Inflammatory macrophage treated with lipopolysaccharide for 4 hours (primary cell): ENCODE results near the gene CCL4.
"Not testable (repeated sequence)": the region's sequence is repeated elsewhere in the genome, so short reads cannot be mapped to it uniquely, and the experiment has no call there.

ENCODE experiments used
- DNase-seq: peaks from one replicate; pipeline ENCODE4 v3.0.0-alpha.2; 2020

The CCL4 gene

GRCh38 chr17:36118477-36119353 is 15.1 kb downstream of the CCL4 start:
- no peak for DNase-seq

DNA sequence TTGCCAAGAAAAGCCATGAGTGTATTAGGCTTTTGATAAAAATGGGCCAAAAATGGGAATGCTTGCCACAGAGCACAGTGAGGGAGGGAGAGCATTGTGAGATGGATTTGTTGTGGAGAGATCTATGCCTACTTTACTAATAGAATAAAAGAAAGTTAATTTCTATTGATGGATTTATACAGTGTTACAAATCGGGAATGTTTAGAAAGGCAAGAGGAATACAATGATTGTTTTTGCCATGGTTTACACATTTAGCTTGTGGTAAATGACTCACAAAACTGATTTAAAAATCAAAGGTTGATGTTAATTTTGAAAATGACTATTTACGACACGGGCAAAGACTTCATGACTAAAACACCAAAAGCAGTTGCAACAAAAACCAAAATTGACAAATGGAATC is 16.6 kb downstream of the CCL4 start:
- no peak for DNase-seq

GRCh38 chr17:36121099-36121498 is 17.5 kb downstream of the CCL4 start:
- DNase-seq, result not testable (repeated sequence)

- no peak for DNase-seq
These were observed 19.8 kb downstream of the CCL4 start for GRCh38 chr17:36123431-36123830.

DNA sequence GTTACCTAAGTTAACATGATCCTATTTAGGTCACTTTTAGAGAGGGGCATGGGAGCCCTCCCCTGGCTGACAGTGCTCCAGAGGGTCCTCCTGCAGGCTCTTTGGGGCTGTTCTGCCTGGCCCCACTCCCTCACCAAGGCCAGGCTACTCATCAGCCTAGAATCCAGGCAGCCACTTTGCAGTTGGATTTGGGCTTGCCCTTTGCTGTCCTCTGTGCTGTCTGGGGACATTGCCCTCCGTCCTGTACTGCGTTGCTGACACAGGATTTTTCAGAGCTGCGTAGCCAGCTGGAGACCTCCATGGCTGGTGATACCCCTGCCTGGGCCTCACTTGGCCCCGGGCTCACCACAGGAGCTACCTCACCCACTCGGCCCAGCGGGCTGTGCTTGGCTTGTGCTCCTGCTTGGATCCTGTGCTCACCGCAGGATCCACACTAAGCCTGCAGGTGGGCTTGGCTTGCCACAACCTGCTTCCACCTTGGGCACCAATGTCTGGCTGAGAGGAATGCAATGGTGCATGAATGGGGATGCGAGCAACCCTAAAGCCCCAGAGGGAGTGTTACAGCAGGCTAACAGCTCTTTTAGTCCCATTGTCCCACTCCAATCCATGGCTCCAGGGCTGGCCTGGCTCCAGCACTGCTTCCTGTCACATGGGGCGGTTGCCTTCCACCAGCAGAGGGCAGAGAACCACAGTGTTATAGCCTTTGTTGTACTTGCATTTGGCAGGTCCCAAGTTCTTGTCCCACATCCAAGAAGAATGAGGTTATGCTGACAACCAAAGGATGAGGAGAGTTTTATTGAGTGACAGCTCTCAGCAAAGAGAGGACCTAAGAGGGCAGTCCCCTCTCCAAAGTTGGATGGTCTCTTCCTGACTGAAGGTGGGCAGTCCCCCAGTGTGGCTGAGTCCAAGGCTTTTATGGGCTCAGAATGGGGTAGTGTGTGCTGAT is 21.5 kb downstream of the CCL4 start:
- DNase-seq, result no peak

DNA sequence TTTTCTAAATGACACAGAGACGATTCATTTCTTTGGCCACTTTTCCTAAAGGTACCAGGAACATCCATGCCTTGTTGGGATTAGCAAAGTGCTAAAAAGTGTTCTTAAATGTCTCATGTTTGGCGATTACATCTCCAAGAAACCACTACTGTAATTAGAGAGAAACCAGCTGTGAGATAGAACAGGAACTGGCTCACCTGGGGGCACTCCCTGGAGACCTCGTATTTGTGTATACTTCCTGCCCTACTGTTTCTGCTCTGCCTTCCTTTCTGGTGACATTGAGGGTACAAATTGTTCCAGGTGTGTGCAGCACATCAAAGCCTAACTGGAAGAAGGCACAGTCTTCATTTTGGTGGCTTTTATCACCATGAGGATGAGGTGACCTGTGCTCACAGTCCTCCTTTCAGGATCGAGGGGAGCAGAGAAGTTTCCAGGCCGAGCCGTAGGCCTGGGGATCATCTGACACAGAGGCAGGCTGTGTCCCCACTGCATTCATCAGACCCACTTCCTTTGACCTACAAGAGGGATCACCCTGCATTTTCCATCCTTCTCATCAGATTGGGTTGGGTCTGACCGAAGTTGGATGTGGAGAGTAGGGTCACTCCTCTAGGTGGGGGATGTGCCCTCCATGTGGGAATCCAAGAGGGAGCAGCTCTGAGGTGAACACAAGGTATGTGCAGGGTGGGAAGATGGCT is 23.7 kb downstream of the CCL4 start:
- DNase-seq, result no peak

- peak; percentile 52 for DNase-seq
These were observed 24.3 kb downstream of the CCL4 start for GRCh38 chr17:36127911-36128310.

GRCh38 chr17:36128411-36128978 is 24.9 kb downstream of the CCL4 start:
- no peak for DNase-seq

GRCh38 chr17:36129616-36130015 is 26.0 kb downstream of the CCL4 start:
- no peak for DNase-seq

DNA sequence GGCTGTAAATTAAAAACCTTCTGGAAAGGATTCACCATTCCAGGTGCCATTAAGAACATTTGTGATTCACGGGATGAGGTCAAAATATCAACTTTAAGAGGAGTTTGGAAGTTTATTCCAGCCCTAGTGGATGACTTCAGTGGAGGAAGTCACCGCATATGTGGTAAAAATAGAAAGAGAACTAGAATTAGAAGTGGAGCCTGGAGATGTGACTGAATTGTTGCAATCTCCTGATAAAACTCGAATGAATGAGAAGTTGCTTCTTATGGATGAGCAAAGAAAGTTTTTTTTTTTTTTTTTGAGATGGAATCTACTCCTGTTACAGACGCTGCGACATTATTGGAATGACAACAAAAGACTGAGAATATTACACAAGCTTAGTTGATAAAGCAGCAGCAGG is 26.7 kb downstream of the CCL4 start:
- peak; percentile 72 for DNase-seq

- DNase-seq, result peak; percentile 95
These were observed 27.8 kb downstream of the CCL4 start for GRCh38 chr17:36131421-36131820.

- DNase-seq, result no peak
These were observed 28.3 kb downstream of the CCL4 start for GRCh38 chr17:36131931-36132330.

DNA sequence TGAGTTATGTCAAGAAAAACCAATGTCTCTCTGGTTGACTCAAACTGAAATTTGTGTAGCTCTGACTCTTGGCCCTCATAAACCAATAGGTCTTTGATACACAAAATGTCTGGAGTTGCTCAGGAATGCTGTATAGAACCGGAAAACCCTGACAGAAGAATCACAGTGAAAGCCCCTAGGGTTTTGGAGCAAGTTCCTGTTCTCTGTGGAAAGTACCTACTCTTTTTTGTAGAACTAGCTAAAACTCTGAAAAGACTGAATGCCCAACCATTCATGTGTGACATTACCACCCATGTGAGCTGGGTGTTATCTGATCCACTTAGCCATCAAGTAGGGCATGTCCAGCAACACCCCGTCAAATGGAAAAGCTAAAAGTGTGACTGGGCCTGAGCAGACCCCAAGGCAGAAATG is 28.8 kb downstream of the CCL4 start:
- DNase-seq, result peak; percentile 74

DNA sequence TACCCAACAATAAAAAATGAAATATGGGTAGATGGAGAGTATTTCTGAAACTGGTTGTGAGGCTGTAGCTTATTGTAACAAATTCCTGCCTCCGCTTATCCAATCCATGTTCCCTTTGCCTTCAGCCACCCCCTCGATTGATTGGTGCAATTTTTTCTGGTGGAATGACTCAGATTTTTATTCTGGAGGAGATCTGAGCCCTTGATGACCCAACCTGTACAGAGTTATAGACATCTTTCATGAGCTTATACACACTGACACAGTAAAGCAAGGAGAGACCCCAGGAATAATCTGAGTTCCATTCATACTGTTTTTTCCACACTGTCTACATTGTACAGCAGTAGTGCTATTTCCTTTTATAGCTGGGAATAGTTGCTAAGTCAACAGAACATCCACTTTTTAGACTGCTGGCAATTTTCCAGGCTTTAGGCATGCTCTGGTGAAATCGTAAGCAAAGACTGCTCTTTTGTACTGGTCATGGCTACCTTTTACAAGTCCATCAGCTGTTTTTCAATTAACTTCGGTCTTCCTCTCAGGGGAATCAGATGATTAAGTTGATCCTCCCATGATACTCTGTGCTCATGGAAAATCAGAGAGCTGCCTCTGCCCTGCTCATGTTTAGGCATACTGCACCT is 30.1 kb downstream of the CCL4 start:
- DNase-seq, result peak; percentile 80

GRCh38 chr17:36135465-36135864 is 31.8 kb downstream of the CCL4 start:
- no peak for DNase-seq

- no peak for DNase-seq
These were observed 32.4 kb downstream of the CCL4 start for GRCh38 chr17:36136036-36136435.

DNA sequence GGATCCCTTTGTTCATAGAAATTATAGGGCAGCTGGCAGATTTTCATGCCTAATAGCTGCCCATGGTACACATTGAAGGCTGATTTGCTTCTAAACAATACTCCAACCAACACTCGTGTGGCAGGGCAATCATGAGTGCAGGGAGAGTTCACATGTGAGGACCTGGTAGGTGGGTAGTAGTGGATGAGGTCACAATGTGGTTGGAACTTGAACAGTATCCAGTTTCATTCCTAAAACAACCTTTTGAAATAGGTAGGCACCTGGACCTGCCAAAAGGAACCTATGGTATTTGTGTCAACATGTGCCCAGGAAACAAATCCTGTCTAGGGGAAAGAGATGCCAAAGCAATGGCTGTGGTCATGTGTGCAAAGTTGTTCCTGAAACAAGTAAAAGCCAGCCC is 32.8 kb downstream of the CCL4 start:
- no peak for DNase-seq

- no peak for DNase-seq
These were observed 38.6 kb downstream of the CCL4 start for GRCh38 chr17:36142235-36142634.

DNA sequence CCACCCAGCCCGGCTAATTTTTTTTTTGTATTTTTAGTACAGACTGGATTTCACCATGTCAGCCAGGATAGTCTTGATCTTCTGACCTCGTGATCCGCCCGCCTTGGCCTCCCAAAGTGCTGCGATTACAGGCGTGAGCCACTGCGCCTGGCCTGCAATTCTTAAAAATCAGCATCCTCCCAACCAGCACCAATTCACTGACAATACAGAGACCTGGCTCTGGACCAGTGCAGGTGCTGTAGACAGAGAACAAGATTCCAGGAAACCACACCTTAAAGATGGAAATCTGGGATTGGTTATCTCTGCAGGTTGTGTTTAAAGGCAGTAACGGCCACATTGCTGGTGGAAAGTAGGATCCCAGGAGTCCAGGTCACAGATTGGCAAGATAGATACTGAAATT is 39.2 kb downstream of the CCL4 start:
- DNase-seq, result no peak

DNA sequence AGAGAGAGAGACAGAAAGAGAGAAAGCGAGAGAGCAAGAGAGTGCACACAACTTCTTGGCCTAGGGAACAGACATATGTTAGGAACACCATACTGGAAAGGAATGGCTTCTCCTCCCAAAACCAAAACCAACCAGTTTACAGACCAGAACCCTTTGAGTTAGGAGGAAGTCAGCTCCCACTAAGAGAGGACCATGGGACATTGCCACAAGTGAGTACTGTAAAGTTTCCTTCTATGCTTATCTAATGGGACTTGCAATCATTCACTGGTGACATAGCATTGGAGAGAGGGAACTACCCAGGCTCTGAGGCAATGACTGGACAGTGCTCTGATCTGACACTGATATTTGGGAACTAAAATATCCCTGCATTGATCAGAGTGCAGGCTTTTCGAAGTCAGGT is 40.4 kb downstream of the CCL4 start:
- peak; percentile 94 for DNase-seq

DNA sequence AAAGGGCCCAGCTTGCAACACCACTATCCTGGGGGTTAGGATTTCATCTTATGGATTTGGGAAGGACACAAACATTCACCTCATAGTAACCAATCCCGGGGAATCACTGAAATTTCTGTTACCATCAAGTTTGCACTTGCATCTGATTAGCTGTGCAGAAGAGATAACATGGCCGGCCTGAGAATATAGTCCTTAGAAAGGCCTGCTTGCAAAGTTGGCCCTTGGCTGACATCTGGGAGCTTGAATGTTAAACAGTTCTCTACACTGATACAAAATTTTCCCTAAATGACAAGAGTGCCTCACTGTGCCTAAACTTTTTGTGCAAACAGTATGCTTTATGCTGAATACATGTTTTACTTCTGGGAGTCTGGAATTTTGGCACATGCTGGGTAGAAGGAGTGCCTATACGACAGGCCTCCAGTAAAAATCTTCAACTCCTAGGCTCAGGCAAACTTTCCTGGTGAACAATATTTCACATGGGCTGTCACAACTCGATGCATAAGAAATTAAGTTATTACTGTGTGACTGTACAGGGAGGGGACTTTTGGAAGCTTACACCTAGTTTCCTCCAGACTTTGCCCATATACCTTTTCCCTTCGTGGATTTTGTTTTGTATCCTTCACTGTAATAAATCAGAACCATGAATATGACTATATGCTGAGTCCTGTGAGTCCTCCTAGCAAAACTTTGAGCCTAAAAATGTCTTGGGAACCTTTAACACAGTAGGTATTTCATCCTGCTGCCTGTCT is 41.5 kb downstream of the CCL4 start:
- DNase-seq, result no peak

DNA sequence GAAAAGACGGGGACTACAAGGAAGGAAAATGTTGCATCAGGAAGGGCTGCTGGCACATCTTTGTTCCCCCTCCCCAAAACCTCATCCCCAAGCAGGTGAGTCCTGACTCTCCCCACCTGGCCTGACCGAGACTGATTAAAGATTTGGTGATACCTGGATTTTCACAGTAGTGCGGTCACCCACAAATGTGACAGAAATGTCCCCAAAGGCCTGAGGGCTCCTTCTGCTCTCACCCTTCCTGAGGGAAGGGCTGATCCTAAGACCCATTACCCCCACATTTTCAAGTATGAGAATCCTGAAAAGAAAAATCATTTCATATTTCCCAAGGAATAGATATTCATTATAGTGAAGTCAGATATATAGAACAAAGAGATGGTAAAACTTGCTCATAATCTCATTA is 44.0 kb downstream of the CCL4 start:
- no peak for DNase-seq
